GM18870 (cell line): ENCODE data around the gene SLC2A11.

Experiments used
- ATAC-seq: cut with Tn5 transposase; IDR thresholded peaks from one replicate; pipeline ENCODE4 v1.9.1; 2021; ENCODE audit warnings: moderate library complexity; ENCODE audit not compliant: unreplicated experiment

SLC2A11 gene

DNA sequence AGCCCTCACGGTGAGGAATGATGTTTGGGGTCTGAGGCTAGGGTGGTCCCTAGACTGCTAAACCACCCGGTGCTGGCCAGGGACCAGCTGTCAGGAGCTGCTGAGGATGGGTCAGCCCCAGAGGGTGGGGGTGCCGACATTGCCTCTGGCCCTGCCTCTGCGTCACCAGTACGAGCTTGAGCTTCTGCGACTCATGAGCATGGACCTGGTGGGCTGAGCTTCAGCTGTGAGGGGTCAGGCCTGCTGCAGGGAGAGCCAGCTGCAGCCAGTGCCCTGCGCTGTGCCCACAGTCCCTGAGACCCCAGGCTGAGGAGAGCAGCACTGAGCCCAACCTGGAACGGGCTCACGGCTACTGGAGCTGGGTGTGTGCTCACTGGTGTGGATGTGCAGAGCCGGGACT, 25.9 kb upstream of the SLC2A11 start:
- no peak for ATAC-seq

DNA sequence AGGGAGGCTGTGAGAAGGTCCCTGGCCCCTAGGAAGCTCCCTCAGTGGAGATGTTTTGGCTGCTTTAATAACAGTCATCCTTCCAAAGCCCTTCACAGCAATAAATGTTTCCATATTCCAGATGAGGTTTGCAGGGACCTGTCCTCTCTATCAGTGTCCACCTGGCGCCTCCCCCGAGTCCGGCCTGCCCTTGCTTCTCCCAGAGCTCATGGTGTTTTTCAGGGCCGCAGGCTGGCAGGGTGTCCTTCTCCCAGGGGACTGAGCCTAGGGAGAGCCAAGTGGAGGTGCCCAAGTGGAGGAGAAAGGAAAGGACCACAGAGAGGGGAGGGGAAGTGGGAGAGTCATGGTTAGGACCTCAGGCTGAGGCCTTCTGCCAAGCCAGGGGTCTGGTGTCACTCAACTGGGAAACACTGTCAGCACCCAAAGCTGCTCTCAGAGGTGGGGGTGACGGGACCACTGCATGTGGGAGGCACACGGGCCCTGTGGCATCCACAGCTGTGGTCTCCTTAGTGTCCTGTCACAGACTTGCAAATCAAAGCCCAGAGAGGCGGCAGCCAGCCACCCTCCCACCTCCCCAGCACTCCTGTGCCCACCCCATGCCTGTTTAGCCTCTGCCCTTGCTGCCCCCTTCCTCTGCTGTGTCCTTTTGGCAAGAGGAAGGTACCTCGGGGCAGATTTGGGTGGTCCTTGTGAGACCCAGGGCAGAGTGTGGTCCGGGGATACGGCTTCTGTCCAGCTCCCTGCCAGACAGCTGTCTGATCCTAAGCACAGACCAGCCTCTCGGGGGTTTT, 25.3 kb upstream of the SLC2A11 start:
- ATAC-seq = no peak

DNA sequence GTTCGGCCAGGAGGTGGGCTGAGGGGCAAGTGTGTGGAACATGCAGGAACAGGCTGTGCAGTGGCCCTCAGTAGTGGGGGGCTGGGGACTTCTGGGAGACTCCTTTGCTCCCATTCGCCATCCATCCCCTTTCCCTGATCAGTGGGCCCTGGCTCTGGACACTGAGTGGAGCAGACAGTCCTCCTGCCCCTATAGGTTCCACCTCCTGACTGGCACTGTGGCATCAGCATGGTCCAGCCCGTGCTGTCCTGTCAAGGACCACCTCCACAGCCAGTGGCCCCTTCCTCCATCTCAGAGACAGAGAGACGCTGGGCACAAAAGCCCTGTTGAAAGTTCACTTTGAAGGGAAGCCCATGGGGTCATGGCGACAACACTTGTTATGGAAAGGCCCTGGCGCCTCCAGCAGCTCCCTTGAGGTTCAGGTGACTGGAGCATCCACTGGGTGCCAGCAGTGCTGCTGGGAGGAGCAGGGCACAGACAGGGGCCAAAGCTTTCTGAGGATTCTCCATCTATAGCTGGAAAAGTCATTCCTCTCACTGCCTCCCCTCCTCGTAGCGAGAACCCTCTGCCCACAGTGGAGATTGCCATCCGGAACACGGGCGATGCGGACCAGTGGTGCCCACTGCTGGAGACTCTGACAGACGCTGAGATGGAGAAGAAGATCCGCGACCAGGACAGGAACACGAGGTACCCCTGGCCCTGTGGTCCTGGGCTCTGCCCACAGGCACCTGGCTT, 24.5 kb upstream of the SLC2A11 start:
- ATAC-seq = no peak

DNA sequence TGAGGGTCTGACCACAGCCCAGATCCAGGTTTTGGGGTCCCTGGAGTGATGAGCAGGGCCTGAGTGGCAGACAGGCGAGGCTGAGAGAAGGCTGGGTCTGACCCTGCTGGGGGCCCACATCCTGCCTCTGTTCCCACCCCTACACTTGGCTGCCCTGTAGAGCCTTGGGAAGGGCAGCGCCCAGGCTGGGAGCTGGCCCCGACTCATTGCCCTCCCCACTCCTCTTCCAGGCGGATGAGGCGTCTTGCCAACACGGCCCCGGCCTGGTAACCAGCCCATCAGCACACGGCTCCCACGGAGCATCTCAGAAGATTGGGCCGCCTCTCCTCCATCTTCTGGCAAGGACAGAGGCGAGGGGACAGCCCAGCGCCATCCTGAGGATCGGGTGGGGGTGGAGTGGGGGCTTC, 23.8 kb upstream of the SLC2A11 start:
- no peak for ATAC-seq

DNA sequence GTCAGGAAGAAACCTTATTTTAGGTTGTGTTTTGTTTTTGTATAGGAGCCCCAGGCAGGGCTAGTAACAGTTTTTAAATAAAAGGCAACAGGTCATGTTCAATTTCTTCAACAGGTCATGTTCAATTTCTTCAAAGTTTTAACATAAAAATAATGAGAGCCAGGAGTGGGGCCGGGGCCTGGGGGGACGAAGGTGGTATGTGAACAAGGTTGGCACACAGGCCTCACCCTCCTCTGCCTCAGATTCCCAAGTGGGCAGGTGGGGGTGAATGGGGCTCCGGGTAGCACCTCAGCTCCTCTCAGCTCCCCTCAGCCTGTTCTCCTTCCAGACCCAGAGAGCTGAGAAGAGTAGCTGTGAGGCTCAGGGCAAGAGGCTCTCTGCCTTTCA, 23.3 kb upstream of the SLC2A11 start:
- ATAC-seq = no peak

DNA sequence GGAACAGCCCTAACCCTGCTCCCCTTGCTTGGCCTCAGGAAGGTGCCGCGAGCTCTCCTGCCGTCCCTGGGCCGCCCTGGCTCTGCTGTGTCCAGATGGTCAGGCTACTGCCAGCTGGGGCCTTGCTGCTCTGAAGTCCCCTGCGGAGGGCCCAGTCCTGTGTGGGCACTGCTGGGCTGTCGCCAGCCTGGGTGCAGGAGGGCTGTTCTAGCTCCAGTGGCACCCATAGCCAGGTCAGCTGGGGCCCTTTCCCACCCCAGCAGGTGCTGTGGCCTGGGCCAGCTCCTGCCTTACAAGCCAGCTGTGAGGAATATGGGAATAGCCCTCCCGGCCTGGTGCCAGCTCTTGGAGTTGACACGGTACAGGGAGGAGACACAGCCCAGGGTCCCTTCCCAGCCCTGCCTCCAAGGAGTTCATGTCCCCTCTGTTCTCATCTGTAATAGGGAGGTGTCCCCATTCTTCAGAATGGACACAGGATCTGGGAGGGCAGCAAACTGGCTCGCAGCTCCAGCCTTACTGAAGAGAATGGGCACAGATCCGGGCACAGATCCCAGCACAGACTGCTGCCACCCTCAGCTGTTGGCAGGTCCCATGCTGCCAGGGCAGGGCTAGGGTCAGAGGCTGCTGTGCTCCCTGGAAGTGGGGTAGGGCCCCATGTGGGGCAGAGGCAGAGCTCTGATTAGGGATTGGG, 22.7 kb upstream of the SLC2A11 start:
- no peak for ATAC-seq

DNA sequence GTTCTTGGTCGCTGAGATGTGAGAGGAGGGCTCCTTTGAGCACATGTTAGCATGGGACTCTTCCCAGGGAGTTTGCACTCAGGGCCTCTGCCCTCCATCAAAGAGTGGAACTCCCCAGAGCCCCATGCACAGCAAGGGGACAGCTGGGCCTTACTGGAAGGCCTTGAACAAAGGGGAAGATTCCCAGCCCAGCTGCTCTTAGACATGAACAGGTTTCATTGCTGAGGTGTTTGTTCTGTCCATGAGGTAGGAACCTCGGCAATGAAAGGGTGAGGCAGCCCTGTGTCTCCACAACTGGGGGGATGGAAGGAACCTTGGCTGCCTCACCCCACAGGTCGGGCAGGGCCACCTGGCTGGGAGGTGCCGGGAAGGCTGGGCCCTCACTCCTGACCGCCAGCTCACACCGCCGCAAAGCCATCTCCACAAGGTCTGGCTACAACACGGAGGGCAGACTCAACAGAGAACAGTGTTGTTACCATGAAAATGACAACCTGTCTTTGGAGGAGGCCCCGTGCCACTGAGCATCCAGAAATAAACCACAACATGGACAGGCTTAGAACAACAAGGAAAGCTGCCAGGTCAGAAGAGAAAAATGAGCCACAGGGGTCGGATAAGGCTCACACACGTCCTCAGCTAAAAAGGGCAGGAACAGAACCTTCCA, 22.1 kb upstream of the SLC2A11 start:
- ATAC-seq = no peak

DNA sequence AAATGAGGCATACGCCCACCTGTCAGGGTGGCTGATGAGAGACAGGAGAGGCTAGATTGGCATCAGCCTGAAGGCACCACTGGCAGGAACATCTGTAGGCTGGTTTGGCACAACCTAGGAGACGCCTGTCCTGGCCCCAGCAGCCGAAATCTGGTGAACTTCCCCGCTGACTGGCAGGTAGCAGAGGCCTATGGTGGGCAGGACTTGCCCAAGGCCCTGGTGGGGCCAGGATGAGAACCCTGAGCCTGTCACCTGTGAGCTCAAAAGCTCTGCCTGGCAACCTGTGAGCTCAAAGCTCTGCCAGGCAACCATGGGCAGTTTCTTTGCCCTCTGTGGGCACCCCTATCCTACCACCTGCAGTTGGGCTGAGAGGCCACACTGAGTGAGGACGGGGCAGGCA, 21.4 kb upstream of the SLC2A11 start:
- ATAC-seq = no peak

DNA sequence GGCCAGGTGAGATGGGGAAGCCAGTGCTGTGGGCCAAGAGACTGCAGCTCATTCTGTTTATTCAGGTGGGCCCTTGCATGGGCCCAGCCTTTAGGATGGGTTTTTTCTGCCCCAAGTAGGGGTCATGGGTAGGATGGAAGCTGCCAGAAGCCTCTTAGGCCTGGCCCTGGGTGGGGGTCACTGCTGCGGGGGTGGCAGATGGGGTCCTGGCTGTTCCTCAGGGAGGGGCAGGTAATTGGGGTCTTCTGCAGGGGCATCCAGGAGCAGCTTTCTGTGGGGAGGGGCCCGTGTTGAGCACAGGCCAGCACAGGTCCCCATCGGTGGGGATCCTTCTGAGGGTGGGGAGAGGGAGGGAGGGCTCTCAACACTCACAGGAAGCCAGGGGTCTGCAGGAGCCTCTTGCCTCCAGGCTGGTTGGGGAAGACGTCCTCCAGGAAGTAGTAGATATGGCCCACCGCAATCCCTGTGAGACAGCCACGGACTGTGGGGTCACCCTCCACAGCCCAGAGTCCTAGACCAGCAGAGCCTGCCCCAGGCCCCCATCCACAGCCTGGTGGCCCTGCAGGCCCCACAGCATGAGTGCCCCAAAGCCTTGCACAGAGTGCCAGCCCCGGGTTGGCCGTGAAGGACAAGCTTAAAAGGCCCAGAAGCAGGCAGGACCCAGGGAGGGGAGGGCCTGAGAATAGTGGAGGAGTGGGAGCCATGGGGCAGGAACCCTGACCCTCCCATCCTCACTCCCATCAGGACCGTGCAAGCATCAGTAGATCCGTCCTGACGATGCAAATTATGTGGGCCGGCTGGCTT, 20.8 kb upstream of the SLC2A11 start:
- ATAC-seq = no peak

DNA sequence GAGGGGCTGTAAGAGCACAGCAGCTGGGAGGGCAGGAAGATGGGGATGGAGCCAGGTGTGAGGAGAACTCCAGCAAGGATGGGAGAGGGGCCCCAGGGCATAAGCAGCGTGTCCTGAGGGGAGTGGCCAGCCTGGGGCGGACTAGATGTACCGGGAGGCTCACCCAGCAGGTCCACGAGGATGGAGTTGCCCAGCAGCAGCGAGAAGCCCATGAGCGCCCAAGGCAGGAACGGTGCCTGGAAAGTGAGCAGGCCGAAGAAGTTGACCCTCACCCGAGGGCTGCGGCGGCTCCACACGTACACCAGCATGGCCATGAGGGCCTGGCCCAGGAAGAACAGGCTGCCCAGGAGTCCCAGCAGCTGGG, 20.2 kb upstream of the SLC2A11 start:
- ATAC-seq = no peak

DNA sequence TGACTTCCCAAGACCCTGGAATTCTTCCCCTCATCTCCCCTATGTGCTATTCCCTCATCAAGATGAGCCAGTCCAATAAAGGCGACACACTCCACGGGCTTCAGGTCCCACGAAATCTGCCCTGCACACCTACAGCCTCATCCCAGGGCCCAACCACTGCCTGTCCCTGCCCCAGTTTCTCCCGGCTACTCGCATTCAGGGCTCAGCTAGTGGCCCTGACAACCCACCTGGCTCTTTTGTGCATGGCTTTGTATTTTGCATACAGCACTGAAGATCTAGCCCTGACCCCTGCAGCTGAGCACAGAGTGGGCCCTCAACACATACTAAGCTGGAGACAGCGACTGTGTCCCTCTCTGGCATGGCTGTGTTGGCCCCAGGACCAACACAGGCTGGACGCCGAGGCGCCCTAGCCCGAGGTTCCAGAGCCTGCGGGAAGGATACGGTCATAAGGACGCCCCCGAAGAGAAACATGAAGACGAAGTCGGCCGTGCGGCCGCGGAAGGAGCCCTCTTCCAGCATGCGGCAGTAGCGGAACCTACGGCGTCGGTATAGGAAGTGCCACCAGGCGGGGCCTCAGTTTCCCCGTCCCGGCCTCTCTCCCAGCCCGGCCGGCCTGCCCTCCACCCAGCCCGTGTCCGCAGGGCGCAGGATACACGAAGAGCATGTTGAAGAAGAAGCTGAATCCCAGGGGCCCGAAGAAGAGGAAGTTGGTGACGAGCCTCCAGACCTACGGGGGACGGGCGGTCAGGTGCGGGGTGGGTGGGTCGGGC, 19.6 kb upstream of the SLC2A11 start:
- no peak for ATAC-seq

DNA sequence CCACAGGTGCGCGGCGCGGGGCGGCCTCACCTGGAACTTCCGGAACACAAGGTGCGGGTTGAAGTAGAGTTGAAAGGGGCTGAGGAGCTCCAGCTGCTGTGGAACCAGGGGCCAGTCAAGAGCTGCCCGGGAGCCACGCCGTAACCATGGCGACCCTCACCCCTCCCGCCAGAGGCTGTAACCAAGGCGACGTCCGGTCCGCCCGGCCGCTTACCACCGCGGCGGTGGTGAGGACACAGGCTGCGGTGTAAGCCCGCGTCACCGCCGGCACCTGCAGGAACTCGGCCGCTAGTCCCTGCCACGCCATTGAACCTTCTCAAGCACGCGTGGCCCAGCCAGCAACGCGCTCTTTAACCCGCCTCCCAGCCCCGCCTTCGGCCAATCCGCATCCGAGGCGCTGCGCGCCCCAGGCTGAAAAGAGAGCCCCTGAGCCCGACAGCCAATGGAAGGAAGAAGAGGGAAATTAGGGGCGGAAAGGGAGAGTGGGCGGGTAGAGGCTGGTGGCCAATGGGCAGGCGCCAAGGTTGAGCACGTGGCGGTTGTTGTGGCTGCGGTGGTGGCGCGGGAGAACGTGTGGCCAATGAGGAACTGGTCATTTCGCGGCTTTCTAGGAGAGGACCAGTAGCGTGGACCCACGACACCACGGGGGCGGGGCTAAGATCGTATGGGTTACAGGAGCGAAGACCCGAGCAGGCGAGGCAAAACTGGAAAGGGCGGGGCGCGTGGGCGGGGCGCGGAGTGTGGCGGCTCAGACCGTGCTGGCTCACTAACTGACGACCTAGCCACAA, 18.8 kb upstream of the SLC2A11 start, which contains the start of gene DERL3:
TSS of gene DERL3 (minus strand) at position 326 of the 788 bp plus-strand sequence. CDS start at position 307, 19 bp downstream.
- peak; percentile 75 for ATAC-seq

DNA sequence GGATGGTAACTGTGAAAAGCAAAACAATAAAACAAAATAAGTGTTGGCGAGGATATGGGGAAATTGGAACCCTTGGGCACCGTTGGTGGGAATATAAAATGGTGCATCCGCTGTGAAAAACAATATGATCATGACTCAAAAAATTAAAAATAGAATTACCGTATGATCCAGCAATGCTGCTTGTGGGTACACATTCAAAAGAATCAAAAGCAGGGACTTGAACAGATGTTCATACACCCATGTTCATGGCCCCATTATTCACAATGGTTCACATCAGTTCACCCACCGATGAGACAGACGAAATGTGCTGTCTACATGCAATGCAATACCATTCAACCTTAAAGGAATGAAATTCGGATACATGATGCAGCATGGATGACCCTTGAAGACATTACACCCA, 17.6 kb upstream of the SLC2A11 start:
- no peak for ATAC-seq

DNA sequence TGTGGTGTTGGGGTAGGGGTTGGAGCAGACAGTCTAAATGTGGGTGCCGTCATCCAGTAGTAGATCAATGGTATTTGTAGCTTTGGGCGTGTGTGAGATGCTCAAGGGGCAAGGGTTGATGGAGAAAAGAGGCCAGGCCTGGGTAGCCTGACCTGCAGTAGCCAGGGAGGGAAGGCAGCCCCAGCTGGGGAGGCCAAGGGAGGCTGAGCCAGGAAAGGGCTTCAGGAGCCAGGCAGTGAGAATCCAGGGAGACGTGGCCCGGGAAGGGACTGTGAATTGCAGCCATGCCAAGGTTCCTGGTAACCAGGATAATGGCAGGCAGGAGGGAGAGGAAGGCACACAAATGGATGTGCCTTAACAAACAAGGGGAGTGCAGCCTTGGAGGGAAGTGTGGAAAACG, 16.4 kb upstream of the SLC2A11 start:
- ATAC-seq = no peak

DNA sequence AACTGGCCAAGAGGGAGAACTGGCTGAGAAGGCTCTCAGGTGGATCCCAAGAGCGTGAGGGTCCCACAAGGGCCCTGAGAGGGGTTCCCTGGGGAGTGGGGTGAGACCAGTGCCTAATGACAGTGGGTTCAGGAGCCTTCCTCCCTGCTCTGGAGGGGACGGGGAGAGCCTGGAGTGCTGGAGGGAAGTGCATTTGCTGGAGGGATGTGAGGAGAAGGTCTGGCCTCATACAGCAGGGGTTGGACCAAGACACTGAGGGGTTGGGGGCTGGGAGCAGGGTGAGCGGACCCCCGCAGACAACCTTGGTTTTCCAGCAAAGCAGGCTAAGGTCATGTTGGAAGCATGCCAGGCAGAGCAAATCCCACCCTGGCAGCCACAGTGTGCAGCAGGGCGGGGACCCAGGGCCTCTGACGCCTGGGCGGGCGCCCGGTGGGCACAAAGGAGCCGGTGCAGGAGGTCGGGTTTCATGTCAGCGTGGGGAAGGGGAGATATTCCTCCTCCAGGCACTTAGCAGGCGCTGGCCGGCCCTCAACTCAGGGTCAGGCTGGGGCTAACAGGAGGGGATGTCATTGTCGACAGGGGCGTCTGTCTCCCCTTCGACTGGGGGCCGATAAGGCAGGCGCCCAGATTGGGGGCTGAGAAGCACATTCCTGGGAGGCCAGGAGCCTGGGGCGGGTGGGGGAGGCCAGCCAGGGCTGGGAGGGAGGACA, 15.8 kb upstream of the SLC2A11 start:
- no peak for ATAC-seq

DNA sequence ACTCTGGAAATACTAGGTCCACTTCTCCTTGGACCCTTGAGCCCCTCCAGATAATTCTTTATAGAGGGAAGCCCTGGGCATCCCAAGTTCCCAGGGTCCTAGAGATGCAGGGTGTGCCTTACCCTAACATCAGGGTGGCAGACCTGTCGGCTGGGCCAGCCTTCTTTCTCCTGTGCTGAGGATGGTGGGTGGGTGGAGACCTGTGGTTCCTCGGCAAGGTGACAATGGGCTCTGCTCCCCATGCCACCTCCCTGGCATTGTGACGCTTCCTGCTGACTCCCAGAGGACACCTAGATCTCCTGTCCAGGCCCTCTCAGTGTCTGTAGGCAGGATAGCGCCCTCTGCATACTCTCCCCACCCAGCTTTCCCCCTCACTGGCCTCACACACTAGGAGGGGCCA, 15.1 kb upstream of the SLC2A11 start:
- ATAC-seq = no peak

DNA sequence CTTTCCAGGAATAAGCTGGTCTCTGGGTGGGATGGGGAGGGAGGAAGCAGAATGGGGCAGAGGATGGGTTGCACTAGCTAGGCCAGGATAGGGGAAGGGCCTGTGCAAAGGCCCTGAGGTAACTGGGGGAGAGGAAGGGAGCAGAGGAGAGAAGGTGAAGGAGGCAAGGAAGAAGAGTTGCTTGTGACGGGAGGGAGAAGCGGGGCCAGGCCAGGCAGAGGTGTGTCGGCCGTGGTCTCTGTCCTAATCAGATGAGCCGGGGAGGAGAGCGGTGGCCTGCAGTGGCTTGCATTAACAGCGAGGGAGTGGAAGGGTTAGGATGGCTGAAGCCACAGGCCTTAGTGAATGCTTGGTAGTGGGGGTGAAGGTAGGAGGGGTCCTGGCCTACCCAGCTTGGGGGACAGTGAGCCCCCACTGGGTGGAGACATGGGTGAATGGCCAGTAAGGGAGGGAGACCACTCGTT, 12.9 kb upstream of the SLC2A11 start:
- no peak for ATAC-seq
